ENCODE data around the gene MYO1D.
"Not testable (repeated sequence)": the region's sequence is repeated elsewhere in the genome, so short reads cannot be mapped to it uniquely, and the experiment has no call there.

The MYO1D gene

DNA sequence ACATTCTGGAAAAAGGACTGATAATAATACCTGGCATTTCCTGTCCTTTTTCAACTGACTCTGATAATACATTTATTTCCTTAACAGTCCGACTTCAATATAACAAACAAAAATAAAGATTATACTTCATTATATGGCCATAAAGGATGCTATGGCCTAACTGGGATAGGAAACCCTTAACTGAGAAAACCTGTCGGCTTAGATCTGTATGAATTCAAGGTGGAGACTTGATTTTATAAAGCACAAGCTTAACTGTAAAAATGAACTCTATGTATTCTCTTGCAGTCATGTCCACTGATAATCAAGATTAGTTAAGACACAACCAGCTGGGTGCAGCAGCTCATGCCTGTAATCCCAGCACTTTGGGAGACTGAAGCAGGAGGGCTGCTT lies 102.2 kb downstream of the MYO1D start:
- DNase-seq (ENCODE audit: low read depth), result no peak

GRCh38 chr17:32773856-32774694 lies 102.8 kb downstream of the MYO1D start:
- no peak for DNase-seq (ENCODE audit: low read depth)

- DNase-seq (ENCODE audit: low read depth), result no peak
Observed at GRCh38 chr17:32772453-32773025, 104.4 kb downstream of the MYO1D start.

- DNase-seq (ENCODE audit: low read depth), result no peak
Observed at GRCh38 chr17:32771396-32771795, 105.5 kb downstream of the MYO1D start.

DNA sequence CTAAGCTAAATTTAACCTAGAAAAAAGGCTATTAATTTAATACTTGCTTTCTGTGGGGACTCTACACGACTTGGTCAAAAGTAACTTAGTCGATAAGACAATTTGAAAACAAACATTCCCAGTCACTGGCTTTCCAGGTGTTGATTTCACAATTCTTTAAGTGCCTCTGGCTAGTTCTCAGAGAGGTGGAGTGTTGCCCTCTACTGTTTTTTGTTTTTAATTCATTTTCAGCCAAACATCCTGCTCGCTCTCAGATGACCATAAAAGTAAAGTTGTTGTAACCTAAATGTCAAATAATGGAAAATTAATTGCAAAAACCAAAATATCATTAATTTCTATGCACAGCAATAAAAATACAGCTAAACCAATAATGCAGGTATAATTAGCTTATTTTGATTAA lies 107.1 kb downstream of the MYO1D start:
- no peak for DNase-seq (ENCODE audit: low read depth)

GRCh38 chr17:32763855-32764439 lies 113.0 kb downstream of the MYO1D start:
- DNase-seq (ENCODE audit: low read depth), result no peak

GRCh38 chr17:32759476-32759875 lies 117.4 kb downstream of the MYO1D start:
- no peak for DNase-seq (ENCODE audit: low read depth)

GRCh38 chr17:32757963-32758362 lies 119.0 kb downstream of the MYO1D start:
- no peak for DNase-seq (ENCODE audit: low read depth)

GRCh38 chr17:32756696-32757095 lies 120.2 kb downstream of the MYO1D start:
- no peak for DNase-seq (ENCODE audit: low read depth)

GRCh38 chr17:32755045-32755805 lies 121.7 kb downstream of the MYO1D start:
- no peak for DNase-seq (ENCODE audit: low read depth)

- no peak for DNase-seq (ENCODE audit: low read depth)
Observed at GRCh38 chr17:32752934-32753333, 124.0 kb downstream of the MYO1D start.

DNA sequence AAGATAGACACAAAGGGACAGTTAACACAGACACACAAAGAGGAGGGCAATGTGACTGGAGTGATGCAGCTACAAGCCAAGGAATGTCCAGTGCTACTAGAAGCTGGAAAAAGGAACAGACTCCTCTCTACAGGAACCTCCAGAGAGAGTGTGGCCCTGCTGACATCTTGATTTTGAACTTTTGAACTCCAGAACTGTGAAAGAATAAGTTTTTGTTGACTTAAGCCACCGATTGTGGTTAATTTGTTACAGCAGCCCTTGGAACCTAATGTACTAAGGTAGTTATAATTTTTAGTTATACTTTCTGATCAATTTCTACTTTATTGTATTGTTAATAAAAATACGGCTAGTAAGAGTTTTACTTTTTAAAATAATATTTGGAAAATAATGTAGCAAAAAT lies 129.1 kb downstream of the MYO1D start:
- no peak for DNase-seq (ENCODE audit: low read depth)

DNA sequence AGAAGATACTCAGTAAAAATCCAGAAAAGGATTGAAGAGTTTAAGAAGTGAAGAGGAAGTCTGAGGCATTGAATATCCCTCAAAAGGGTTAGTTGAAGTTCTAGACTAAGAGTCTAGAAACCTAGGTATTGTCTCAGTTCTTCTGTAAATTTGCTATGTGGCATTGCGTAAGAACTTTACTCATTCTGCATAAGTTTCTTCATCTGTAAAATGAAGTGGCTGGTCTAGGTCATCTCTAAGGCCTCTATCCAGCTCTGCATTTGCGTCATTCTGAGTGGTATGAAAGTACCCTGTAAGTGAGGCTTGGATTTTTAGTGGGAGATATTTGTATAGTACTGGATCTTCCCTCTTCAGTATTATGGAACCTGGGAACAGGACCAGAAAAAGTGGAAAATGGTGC lies 130.2 kb downstream of the MYO1D start:
- DNase-seq (ENCODE audit: low read depth), result no peak

- no peak for DNase-seq (ENCODE audit: low read depth)
Observed at GRCh38 chr17:32746280-32746679, 130.6 kb downstream of the MYO1D start.

DNA sequence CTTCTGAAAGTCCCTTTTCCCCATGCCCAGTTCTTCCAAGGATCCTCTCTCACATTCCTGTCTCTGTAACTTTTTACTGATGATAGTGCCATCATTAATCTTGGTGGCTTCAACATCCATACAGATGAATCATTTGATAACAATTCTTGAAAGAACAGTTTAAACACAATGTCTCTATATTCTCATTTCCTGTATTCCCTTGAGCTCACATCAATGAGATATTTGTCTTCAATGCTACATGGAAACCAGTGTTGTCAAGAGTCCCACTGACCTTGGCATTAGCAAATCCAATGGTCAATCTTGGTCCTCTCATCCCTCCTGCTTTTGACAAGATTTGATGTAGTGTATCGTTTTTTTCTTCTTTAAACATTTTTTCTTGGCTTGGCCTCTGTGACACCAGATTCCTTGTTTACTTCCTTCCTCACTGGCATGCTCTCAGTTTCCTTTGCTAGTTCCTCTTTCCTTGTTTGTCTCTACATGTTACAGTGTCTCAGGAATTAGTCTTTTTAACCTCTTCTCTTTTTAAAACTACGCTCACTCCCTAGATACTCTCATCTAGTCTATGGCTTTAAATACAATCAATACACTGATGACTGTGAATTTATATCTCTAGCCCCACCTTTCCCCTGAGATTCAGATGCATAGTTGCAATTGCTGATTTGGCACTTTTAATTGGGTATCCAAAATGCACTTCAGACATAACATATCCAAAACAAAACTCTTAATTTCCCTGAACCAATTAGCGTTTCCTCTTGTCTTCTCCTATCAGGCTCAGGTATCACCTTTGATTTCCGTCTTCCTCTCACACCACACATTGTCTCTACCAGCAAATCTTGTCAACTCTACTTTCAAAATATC lies 134.0 kb downstream of the MYO1D start:
- no peak for DNase-seq (ENCODE audit: low read depth)

- no peak for DNase-seq (ENCODE audit: low read depth)
Observed at GRCh38 chr17:32741381-32741780, 135.5 kb downstream of the MYO1D start.

DNA sequence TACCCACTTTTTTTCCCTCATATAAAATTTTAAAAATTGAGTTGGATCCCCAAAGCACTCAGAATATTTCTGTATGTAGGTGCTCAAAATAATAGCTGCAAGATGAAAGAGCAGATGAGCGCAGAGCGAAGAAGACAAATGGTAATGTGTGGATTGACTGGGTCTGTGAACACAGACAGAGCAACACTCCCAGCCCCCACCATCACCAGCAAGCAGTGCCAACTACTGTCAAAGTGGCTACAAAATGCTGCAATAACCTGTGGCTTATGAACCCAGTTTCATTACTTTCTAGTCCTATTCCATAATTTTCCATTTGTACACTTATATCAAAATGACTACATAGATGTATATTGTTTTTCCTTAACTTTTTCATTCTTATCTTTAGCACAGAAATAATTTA lies 137.2 kb downstream of the MYO1D start:
- no peak for DNase-seq (ENCODE audit: low read depth)

DNA sequence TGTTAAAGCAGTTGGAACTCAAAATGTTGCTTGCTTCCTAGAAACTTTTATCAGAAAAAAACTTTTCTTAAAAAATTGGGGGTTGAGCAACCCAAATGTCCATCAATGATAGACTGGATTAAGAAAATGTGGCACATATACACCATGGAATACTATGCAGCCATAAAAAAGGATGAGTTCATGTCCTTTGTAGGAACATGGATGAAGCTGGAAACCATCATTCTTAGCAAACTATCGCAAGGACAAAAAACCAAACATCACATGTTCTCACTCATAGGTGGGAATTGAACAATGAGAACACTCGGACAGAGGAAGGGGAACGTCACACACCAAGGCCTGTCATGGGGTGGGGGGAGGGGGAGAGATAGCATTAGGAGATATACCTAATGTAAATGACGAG lies 137.8 kb downstream of the MYO1D start:
- DNase-seq (ENCODE audit: low read depth), result not testable (repeated sequence)

GRCh38 chr17:32733401-32733800 lies 143.5 kb downstream of the MYO1D start:
- DNase-seq (ENCODE audit: low read depth), result no peak

DNA sequence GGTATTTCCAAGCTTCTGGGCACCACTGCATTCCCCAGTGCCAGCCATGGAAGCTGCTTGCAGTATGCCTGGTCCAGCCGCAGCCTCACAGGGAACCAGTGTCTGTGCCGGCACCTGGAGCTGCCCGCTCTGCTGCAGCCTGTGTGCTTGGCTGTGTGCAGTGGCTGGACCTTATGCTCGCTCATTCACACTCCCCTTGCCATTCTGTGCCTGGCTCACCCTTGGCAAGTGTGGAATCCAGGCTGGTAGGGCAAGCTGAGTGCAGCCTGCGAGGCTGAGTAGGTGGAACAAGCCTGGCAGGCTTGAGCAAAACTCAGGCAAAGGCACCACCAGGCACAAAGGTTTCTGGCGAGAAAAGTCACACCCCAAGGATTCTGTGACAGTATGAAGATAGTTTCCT lies 144.0 kb downstream of the MYO1D start:
- no peak for DNase-seq (ENCODE audit: low read depth)

DNA sequence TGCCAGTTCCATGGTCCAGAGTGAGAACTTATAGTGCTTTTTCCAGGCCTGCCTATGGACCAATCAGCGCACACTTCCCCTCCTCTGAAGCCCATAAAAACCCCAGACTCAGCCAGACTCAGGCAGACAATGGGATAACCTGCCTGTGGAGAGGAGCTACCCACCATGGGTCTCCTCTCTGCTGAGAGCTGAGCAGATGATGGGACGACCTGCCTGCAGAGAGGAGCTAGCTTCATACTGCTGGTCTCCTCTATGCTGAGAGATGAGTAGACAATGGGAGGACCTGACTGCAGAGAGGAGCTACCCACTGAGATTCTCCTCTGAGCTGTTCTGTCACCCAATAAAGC lies 144.7 kb downstream of the MYO1D start:
- DNase-seq (ENCODE audit: low read depth), result no peak
